ENCODE results near the gene MAMLD1.

GRCh38 chrX:150326541-150327247 is 36.4 kb upstream of the MAMLD1 start:
- TF ChIP-seq EZH2 (IDR thresholded peaks at IDR 0.05; ENCODE audit: insufficient read depth, poor library complexity, severe bottlenecking) (no peak), EZH2phosphoT487 (IDR thresholded peaks at IDR 0.05; ENCODE audit: insufficient read depth, low read depth) (no peak)
